ENCODE data around the gene ARL4D.
"Not testable (repeated sequence)": the region's sequence is repeated elsewhere in the genome, so short reads cannot be mapped to it uniquely, and the experiment has no call there.

Gene ARL4D

GRCh38 chr17:43418441-43419374 is 19.9 kb downstream of the ARL4D start:
- TF ChIP-seq CTCF (IDR thresholded peaks at IDR 0.05; ENCODE audit: poor library complexity, severe bottlenecking), result peak; percentile 18
- ATAC-seq (ENCODE audit: low read depth) (peak; percentile 99), DNase-seq (ENCODE audit: low spot score) (peak; percentile 93)
- peaks cover 28% of the 10 kb centered on the region for H3K4me1 ChIP-seq (ENCODE audit: insufficient read depth, poor library complexity, severe bottlenecking)
- no peaks in the 10 kb centered on the region for H3K27me3 ChIP-seq (ENCODE audit: insufficient read depth, poor library complexity, severe bottlenecking)
- H3K4me3 ChIP-seq (ENCODE audit: severe bottlenecking), result no peak overlapping the region
- no peaks in the 10 kb centered on the region for H3K36me3 ChIP-seq (ENCODE audit: low read depth)
- H3K9me3 ChIP-seq (ENCODE audit: severe bottlenecking), result no peaks in the 10 kb centered on the region
- peak overlapping the region; percentile 91 for H3K27ac ChIP-seq (ENCODE audit: poor library complexity, severe bottlenecking)

- not testable (repeated sequence) for DNase-seq (ENCODE audit: low spot score); H3K9me3 ChIP-seq (ENCODE audit: severe bottlenecking); H3K4me3 ChIP-seq (ENCODE audit: severe bottlenecking); ATAC-seq (ENCODE audit: low read depth); H3K27me3 ChIP-seq (ENCODE audit: insufficient read depth, poor library complexity, severe bottlenecking); H3K36me3 ChIP-seq (ENCODE audit: low read depth)
- Histone ChIP-seq H3K27ac (ENCODE audit: poor library complexity, severe bottlenecking) (peak overlapping the region; percentile 91), H3K4me1 (ENCODE audit: insufficient read depth, poor library complexity, severe bottlenecking) (peaks cover 28% of the 10 kb centered on the region)
These were observed 20.6 kb downstream of the ARL4D start for GRCh38 chr17:43419375-43419882.

- no peak overlapping the region for H3K27ac ChIP-seq (ENCODE audit: poor library complexity, severe bottlenecking)
- no peak for ATAC-seq (ENCODE audit: low read depth)
- no peak overlapping the region for H3K4me3 ChIP-seq (ENCODE audit: severe bottlenecking)
- peaks cover 7% of the 10 kb centered on the region for H3K4me1 ChIP-seq (ENCODE audit: insufficient read depth, poor library complexity, severe bottlenecking)
- TF ChIP-seq CTCF (IDR thresholded peaks at IDR 0.05; ENCODE audit: poor library complexity, severe bottlenecking), result no peak
- no peaks in the 10 kb centered on the region for H3K36me3 ChIP-seq (ENCODE audit: low read depth)
- DNase-seq (ENCODE audit: low spot score), result no peak
- H3K9me3 ChIP-seq (ENCODE audit: severe bottlenecking), result no peaks in the 10 kb centered on the region
- H3K27me3 ChIP-seq (ENCODE audit: insufficient read depth, poor library complexity, severe bottlenecking), result no peaks in the 10 kb centered on the region
These were observed 25.1 kb downstream of the ARL4D start for GRCh38 chr17:43423777-43424455.

GRCh38 chr17:43427362-43428043 is 28.7 kb downstream of the ARL4D start:
- Histone ChIP-seq H3K4me3 (ENCODE audit: severe bottlenecking) (no peak overlapping the region), H3K27ac (ENCODE audit: poor library complexity, severe bottlenecking) (no peak overlapping the region), H3K27me3 (ENCODE audit: insufficient read depth, poor library complexity, severe bottlenecking) (no peaks in the 10 kb centered on the region), H3K9me3 (ENCODE audit: severe bottlenecking) (no peaks in the 10 kb centered on the region), H3K4me1 (ENCODE audit: insufficient read depth, poor library complexity, severe bottlenecking) (peaks cover 7% of the 10 kb centered on the region), H3K36me3 (ENCODE audit: low read depth) (no peaks in the 10 kb centered on the region)
- ATAC-seq (ENCODE audit: low read depth) (no peak), DNase-seq (ENCODE audit: low spot score) (no peak)
- TF ChIP-seq CTCF (IDR thresholded peaks at IDR 0.05; ENCODE audit: poor library complexity, severe bottlenecking), result no peak

DNA sequence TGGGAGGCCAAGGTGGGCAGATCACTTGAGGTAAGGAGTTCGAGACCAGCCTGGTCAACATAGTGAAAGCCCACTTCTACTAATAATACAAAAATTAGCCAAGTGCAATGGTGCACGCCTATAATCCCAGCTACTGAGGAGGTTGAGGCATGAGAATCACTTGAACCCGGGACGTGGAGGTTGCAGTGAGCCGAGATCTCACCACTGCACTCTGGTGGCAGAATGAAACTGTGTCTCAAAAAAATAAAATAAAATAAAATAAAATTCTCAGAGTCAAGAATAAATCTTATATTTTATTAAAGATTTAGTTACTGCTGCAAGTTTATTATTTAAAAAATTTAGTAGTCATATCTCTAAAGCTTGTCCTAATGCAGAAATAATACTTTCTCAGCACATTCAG is 29.7 kb downstream of the ARL4D start:
- Histone ChIP-seq H3K36me3 (ENCODE audit: low read depth) (no peaks in the 10 kb centered on the region), H3K4me1 (ENCODE audit: insufficient read depth, poor library complexity, severe bottlenecking) (peaks cover 7% of the 10 kb centered on the region), H3K4me3 (ENCODE audit: severe bottlenecking) (no peak overlapping the region), H3K27ac (ENCODE audit: poor library complexity, severe bottlenecking) (no peak overlapping the region), H3K9me3 (ENCODE audit: severe bottlenecking) (no peaks in the 10 kb centered on the region), H3K27me3 (ENCODE audit: insufficient read depth, poor library complexity, severe bottlenecking) (no peaks in the 10 kb centered on the region)
- DNase-seq (ENCODE audit: low spot score) (no peak), ATAC-seq (ENCODE audit: low read depth) (no peak)
- peak; percentile 40 for TF ChIP-seq CTCF (IDR thresholded peaks at IDR 0.05; ENCODE audit: poor library complexity, severe bottlenecking)

Measured in RWPE2 (cell line).